CD4-positive, alpha-beta T cell treated with Interleukin-15 for 1 hour (primary cell): ENCODE data around the gene SEMA3G.

Experiments used
- DNase-seq: peaks from one replicate; pipeline ENCODE4 v3.0.0-alpha.2; 2020

SEMA3G gene

GRCh38 chr3:52479037-52479876 lies 34.4 kb upstream of the SEMA3G start:
- no peak for DNase-seq

GRCh38 chr3:52477796-52478095 lies 32.8 kb upstream of the SEMA3G start:
- DNase-seq, result no peak

GRCh38 chr3:52477076-52477795 lies 32.3 kb upstream of the SEMA3G start:
- no peak for DNase-seq

- no peak for DNase-seq
Measured at GRCh38 chr3:52473026-52473425, 28.1 kb upstream of the SEMA3G start.

- no peak for DNase-seq
Measured at GRCh38 chr3:52472239-52473000, 27.5 kb upstream of the SEMA3G start.

- DNase-seq, result peak; percentile 44
Measured at GRCh38 chr3:52471371-52472238, 26.7 kb upstream of the SEMA3G start.

- DNase-seq, result no peak
Measured at GRCh38 chr3:52470920-52471319, 26.0 kb upstream of the SEMA3G start.

- no peak for DNase-seq
Measured at GRCh38 chr3:52469001-52469400, 24.1 kb upstream of the SEMA3G start.

GRCh38 chr3:52468336-52468735 lies 23.4 kb upstream of the SEMA3G start:
- DNase-seq, result no peak

GRCh38 chr3:52463416-52463815 lies 18.5 kb upstream of the SEMA3G start:
- DNase-seq, result no peak

- no peak for DNase-seq
Measured at GRCh38 chr3:52461874-52462273, 17.0 kb upstream of the SEMA3G start.

- no peak for DNase-seq
Measured at GRCh38 chr3:52458770-52459545, 14.1 kb upstream of the SEMA3G start.

- no peak for DNase-seq
Measured at GRCh38 chr3:52458031-52458760, 13.3 kb upstream of the SEMA3G start.

- no peak for DNase-seq
Measured at GRCh38 chr3:52456800-52457183, 11.9 kb upstream of the SEMA3G start.

GRCh38 chr3:52456169-52456799 lies 11.4 kb upstream of the SEMA3G start:
- DNase-seq, result no peak

GRCh38 chr3:52455283-52456168 lies 10.6 kb upstream of the SEMA3G start, which contains the start of gene NISCH:
Gene NISCH, plus strand, starts transcription at chr3:52455604. Its CDS starts 38 bp downstream, at chr3:52455642.
- DNase-seq, result peak; percentile 93

- DNase-seq, result no peak
Measured at GRCh38 chr3:52454938-52455282, 10.0 kb upstream of the SEMA3G start.

- no peak for DNase-seq
Measured at GRCh38 chr3:52454250-52454937, 9.5 kb upstream of the SEMA3G start.
